K562 (cell line): ENCODE measurements around the gene SH3D19. TPM values are rescaled to one million over a fixed set of nuclear protein-coding genes. Genes with fewer than 3 reads are reported as not detected.

Experiments
- ATAC-seq: fragments of 200-7000 bp; cut with Tn5 transposase; 3 replicates; pipeline ENCODE4 v1.9.1; 2020; ENCODE audit warnings: moderate library complexity
- BruUV-seq: library from RNA; stranded (reverse); fragments of 400-500 nt; replicated peaks from 2 replicates; lab custom pipeline; 2021; lab: Mats Ljungman, UMichigan
- CTCF ChIA-PET: fragments of 300-600 bp; formaldehyde crosslinking; extraction: SDS; loops from one replicate; lab custom pipeline; 2021; ENCODE audit warnings: low intra/inter-chr PET ratio; lab: Yijun Ruan, JAX
- POLR2A ChIA-PET: fragments of 300-600, 350-650 bp; sonication (Branson Sonifier 250); formaldehyde crosslinking; extraction: SDS; loops from one replicate; lab custom pipeline; 2021; ENCODE audit warnings: antibody characterized with exemption, inconsistent platforms; lab: Yijun Ruan, JAX
- DNase-seq, 4 experiments: peaks; one replicate each; pipeline versions ENCODE4 v3.0.0 to v3.0.0-alpha.2; 2011 to 2018; ENCODE audit warnings: low spot score in 3 of 4, mixed read lengths in 3 of 4; ENCODE audit errors: extremely low read depth in 1 of 4
- FAIRE-seq: peaks from 2 replicates; lab custom pipeline; 2011; peaks lifted over from hg19 to GRCh38; lab: Jason Lieb, UNC
- H2AFZ ChIP-seq: 2 replicates; pipeline ENCODE4 v1.6.0; 2011; ENCODE audit warnings: low read depth, low read length, control low read depth, inconsistent platforms
- H3K27ac ChIP-seq: fragments of 200-600 bp; 3 replicates; pipeline ENCODE4 v1.8.0; 2011; ENCODE audit warnings: low read depth, mild to moderate bottlenecking, control low read depth, inconsistent platforms, low read length, moderate library complexity, mixed read lengths; ENCODE audit errors: extremely low read depth
- H3K27me3 ChIP-seq, 2 experiments: fragments of 300-600 bp in 1 of 2; 2 replicates in 1 of 2; 3 replicates in 1 of 2; pipeline versions ENCODE4 v1.6.0 to v1.8.0; 2011; ENCODE audit warnings: inconsistent platforms in 2 of 2, low read length in 2 of 2, mild to moderate bottlenecking in 1 of 2, mixed read lengths in 1 of 2, moderate library complexity in 1 of 2; ENCODE audit not compliant: control insufficient read depth in 2 of 2, insufficient read depth in 2 of 2
- H3K36me3 ChIP-seq: fragments of 300-600 bp; 3 replicates; pipeline ENCODE4 v1.8.0; 2011; ENCODE audit warnings: mild to moderate bottlenecking, low read length, inconsistent platforms; ENCODE audit not compliant: control insufficient read depth, insufficient read depth
- H3K4me1 ChIP-seq, 2 experiments: fragments of 200-600 bp in 1 of 2; replicated peaks in 1 of 2; 2 replicates in 1 of 2; 3 replicates in 1 of 2; pipeline versions ENCODE4 v1.5.1 to v1.8.0; 2011; ENCODE audit warnings: inconsistent platforms in 2 of 2, low read length in 2 of 2, mild to moderate bottlenecking in 1 of 2, mixed read lengths in 1 of 2, moderate library complexity in 1 of 2; ENCODE audit not compliant: control insufficient read depth in 2 of 2, insufficient read depth in 2 of 2
- H3K4me2 ChIP-seq: 2 replicates; pipeline ENCODE4 v1.6.1; 2011; ENCODE audit warnings: low read length, control low read depth, inconsistent platforms, mixed read lengths; ENCODE audit not compliant: insufficient read depth
- H3K4me3 ChIP-seq: fragments of 200-600 bp; sonication (generic), shearing (Covaris generic); 2 replicates; pipeline ENCODE4 v1.5.1; 2016; ENCODE audit warnings: control low read depth, inconsistent platforms
- H3K79me2 ChIP-seq: fragments of 200-600 bp; 3 replicates; pipeline ENCODE4 v1.8.0; 2011; ENCODE audit warnings: low read length, inconsistent platforms; ENCODE audit not compliant: control insufficient read depth, insufficient read depth
- H3K9ac ChIP-seq, 2 experiments: 2 replicates each; pipeline versions ENCODE4 v1.6.0 to v1.6.1; 2011; ENCODE audit warnings: low read depth in 2 of 2, low read length in 2 of 2, control low read depth in 1 of 2, inconsistent platforms in 1 of 2, mild to moderate bottlenecking in 1 of 2, mixed read lengths in 1 of 2; ENCODE audit not compliant: insufficient read depth in 1 of 2
- H3K9me1 ChIP-seq: one replicate; pipeline ENCODE4 v1.6.0; 2011; ENCODE audit warnings: inconsistent platforms, mild to moderate bottlenecking, low read length, moderate library complexity; ENCODE audit not compliant: control insufficient read depth, insufficient read depth
- H3K9me3 ChIP-seq: replicated peaks from 2 replicates; pipeline ENCODE4 v1.5.1; 2011; ENCODE audit warnings: low read depth, low read length, inconsistent platforms; ENCODE audit not compliant: control insufficient read depth, insufficient read depth
- H4K20me1 ChIP-seq: replicated peaks from 2 replicates; pipeline ENCODE4 v1.6.1; 2011; ENCODE audit warnings: low read length, inconsistent platforms, mixed read lengths; ENCODE audit not compliant: control insufficient read depth, insufficient read depth
- NRF1 ChIP-seq, 2 experiments: fragments of 450-650 bp; IDR thresholded peaks in 1 of 2; conservative IDR thresholded peaks in 1 of 2; 2 replicates each; pipeline ENCODE4 v1.6.1; 2014; ENCODE audit warnings: mild to moderate bottlenecking in 2 of 2
- ZNF143 ChIP-seq: sonication (generic); formaldehyde crosslinking; IDR thresholded peaks from 2 replicates; pipeline ENCODE4 v1.9.0; 2022; ENCODE audit warnings: mild to moderate bottlenecking, missing genetic modification reagents
- WGBS: fragments of 100-300 bp; shearing (Covaris generic); methylation state at CpG from one replicate; pipeline ENCODE4 v1.1.6; 2016; ENCODE audit warnings: low coverage, mixed read lengths; ENCODE audit not compliant: insufficient coverage; ENCODE audit errors: missing lambda C conversion rate; 5-methylcytosine and 5-hydroxymethylcytosine counted together
- in situ Hi-C: fragments of 300-500 bp; cut with MboI; formaldehyde crosslinking; loops from 4 replicates; pipeline ENCODE4 v1.15.0; 2018; ENCODE audit warnings: inconsistent platforms, mixed read lengths
- intact Hi-C: fragments of 100-400 bp; cut with micrococcal nuclease; formaldehyde crosslinking; loops from 2 replicates; pipeline ENCODE4 v1.14.2; 2022
- polyA plus RNA-seq, 8 experiments: library from polyadenylated mRNA; depleted of rRNA in 4 of 8; stranded (reverse) in 5 of 8; unstranded in 3 of 8; fragments of >200 nt; fragmentation: Nextera tagmentation in 2 of 8; fragmentation: Illumina TruSeq in 1 of 8; extraction: Ambion mirVana in 2 of 8; extraction: Trizol in 1 of 8; gene quantifications; 2 replicates each; pipeline versions ENCODE4 v1.2.1 to v1.2.3, GENCODE V29; 2011 to 2014; ENCODE audit warnings: inconsistent platforms in 1 of 8, missing spikeins in 1 of 8
- total RNA-seq, 7 experiments: library from RNA; depleted of rRNA in 6 of 7; stranded (reverse); fragments of >200 nt in 6 of 7; fragmentation: Illumina TruSeq in 2 of 7; extraction: Trizol in 2 of 7; gene quantifications; 2 replicates each; pipeline versions ENCODE4 v1.2.1 to v1.2.3, GENCODE V29; 2011 to 2021; ENCODE audit warnings: low replicate concordance in 1 of 7

SH3D19 gene
- total and polyA plus RNA-seq, 9 of the 15 experiments (the other 6 are each of a cell fraction or from before 2014, with no cell fraction given): 0.42 to 2.2 (median 1.1) TPM; not detected in 6

GRCh38 chr4:151287409-151287808, 38.0 kb downstream of the SH3D19 start (continued):
- no peak for TF ChIP-seq NRF1 (conservative IDR thresholded peaks at IDR 0.05 in 1 of 2, IDR thresholded peaks at IDR 0.05 in 1 of 2)

GRCh38 chr4:151284534-151285245, 40.7 kb downstream of the SH3D19 start:
- POLR2A ChIA-PET: no interaction called here
- FAIRE-seq (no peak), DNase-seq (no peak), ATAC-seq (no peak)
- no peak for TF ChIP-seq ZNF143 (CRISPR knock-in tag)
- no peaks in the 10 kb centered on the region for H3K79me2 ChIP-seq
- H3K36me3 ChIP-seq: no peaks in the 10 kb centered on the region
- H3K9ac ChIP-seq: no peak overlapping the region
- no peak overlapping the region for H3K4me2 ChIP-seq
- H3K4me3 ChIP-seq: no peak overlapping the region
- no peaks in the 10 kb centered on the region for H3K4me1 ChIP-seq
- no peak overlapping the region for H3K27ac ChIP-seq
- no peaks in the 10 kb centered on the region for H3K9me1 ChIP-seq
- no peaks in the 10 kb centered on the region for H3K27me3 ChIP-seq
- no peak overlapping the region for H2AFZ ChIP-seq
- no peaks in the 10 kb centered on the region for H3K9me3 ChIP-seq
- CTCF ChIA-PET: no interaction called here
- in situ Hi-C loops (no loop called here), intact Hi-C loops (no loop called here)
- BruUV-seq: no TSS peak
- whole genome bisulfite sequencing: 0% methylated on average over 4 of the region's 4 CpGs
- no peaks in the 10 kb centered on the region for H4K20me1 ChIP-seq
